Pulmonary artery endothelial cell (primary cell): ENCODE measurements around the gene RNF130. TPM values are rescaled to one million over a fixed set of nuclear protein-coding genes. Genes with fewer than 3 reads are reported as not detected.
A peak's percentile ranks its signal among the peaks of the same experiment; 100 is the strongest.
"Not testable (repeated sequence)": the region's sequence is repeated elsewhere in the genome, so short reads cannot be mapped to it uniquely, and the experiment has no call there.

Experiments
- DNase-seq: peaks from one replicate; pipeline ENCODE4 v3.0.0-alpha.2; 2011; ENCODE audit warnings: low read depth, low spot score
- total RNA-seq: library from RNA; depleted of rRNA; stranded (reverse); fragments of >200 nt; gene quantifications from 2 replicates; pipeline ENCODE4 v1.2.3, GENCODE V29; 2014

The RNF130 gene
- total RNA-seq, 1 donor from 2014 or later: 27.6 TPM

DNA sequence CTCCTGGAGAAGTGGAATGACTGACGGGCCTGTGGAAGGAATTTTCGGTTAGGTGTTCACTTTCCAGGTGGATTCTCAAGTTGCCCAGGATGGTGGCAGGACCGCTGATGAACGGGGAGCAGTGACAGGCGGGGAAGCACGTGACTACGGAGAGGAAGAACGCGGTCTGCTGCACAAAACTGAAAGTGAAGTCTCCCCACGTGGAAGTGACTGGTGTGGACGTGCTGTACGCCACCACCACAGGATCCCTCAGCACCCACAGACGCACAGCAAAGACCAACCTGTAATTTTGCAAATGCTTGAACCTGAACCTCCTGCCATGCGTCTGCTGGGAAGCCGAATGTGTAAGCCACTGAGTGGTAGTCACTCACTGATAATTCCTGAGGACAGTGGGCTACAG lies 51.4 kb downstream of the RNF130 start:
- DNase-seq: no peak

DNA sequence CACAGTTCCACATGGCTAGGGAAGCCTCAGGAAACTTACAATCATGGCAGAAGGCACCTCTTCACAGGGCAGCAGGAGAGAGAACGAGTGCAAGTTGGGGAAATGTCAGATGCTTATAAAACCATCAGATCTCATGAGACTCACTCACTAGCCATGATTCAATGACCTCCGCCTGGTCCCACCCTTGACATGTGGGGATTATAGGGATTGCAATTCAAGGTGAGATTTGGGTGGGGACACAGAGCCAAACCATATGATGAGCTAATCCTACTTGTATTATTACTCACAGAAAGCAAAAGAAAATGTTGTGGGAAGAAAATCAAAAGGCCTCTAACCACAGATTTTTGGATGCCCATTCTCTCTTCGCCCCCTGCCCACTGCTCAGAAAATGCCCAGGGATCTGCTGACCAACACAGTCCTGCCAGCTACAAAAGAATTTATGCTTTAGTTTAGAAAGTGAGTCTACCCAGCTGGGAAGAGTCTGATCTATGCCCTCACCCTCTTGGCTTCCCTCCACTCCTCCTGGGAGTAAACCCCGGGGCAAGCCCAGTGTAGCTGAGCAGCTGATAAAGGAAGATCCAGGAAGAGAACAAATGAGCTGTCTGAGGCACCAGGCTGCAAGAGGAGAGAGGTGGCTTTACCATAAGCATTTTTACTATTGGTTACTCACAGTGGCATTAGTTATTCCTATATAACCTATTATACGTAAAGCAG lies 53.1 kb downstream of the RNF130 start:
- no peak for DNase-seq

DNA sequence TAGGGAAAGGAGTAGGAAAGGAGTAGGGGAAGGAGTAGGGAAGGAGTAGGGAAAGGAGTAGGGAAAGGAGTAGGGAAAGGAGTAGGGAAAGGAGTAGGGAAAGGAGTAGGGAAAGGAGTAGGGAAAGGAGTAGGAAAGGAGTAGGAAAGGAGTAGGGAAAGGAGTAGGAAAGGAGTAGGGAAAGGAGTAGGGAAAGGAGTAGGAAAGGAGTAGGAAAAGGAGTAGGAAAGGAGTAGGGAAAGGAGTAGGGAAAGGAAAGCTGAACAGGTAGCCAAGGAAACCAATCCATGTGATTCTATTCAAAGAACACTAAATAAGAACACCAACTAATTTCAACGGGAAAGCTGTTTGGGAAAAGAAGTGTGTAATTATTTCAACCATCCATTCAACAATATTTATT lies 56.0 kb downstream of the RNF130 start:
- not testable (repeated sequence) for DNase-seq

GRCh38 chr5:180013678-180014077 lies 57.9 kb downstream of the RNF130 start:
- DNase-seq: no peak

DNA sequence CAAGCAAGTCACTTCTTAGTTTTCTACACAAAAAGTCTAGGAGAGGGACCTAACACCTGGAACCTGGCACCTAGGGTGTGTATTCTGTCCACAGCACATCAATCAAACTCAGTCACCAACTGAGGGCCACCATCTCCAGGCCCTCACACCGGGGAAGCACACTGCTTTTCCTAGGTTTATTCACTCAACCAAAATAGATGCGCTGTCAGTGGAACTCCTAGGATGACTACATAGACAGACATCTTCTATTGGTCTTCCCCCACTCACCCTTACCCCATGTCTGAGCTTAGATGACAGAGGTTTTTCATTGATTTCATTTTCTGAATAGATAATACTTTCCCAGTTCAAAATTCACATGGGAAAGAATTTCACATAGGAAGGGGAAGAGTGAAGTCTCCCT lies 59.2 kb downstream of the RNF130 start:
- DNase-seq: no peak

GRCh38 chr5:180010636-180011035 lies 60.9 kb downstream of the RNF130 start:
- DNase-seq: no peak

DNA sequence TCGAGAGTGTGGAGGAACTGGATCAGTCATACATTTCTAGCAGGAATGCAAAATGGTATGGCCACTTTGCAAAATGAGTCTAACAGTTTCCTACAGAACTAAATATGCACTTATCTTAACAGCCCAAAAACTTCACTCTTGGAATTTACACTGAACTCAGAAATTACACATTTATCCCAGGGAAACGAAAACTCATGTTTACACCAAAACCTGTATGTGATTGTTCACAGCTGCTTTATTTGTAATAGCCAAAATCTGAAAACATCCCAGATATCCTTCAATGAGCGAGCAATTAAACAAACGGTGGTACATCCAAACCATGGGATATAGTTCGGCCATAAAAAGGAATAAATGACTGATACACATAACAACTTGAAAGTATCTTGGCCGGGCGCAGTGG lies 62.0 kb downstream of the RNF130 start:
- no peak for DNase-seq

GRCh38 chr5:180008433-180008832 lies 63.1 kb downstream of the RNF130 start:
- no peak for DNase-seq

DNA sequence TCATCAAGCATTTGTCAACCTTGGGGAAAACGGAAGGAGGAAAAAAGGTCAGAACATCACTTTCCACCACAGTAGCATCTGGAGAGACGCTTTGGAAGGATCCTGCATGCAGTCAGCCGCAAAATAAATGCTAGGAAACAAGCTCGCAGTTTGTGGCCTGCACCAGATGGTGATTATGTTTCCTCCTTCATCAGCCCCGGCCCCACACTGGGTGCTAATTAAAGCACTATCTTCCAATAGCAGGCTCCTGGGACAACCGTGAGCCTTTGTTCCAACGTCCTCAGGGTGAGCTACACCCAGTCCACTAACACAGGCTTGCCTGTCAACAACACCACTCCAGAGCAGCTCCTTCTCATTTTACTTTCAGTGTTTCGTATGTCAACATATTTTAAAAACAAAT lies 64.0 kb downstream of the RNF130 start:
- no peak for DNase-seq

GRCh38 chr5:180006141-180006540 lies 65.4 kb downstream of the RNF130 start:
- no peak for DNase-seq

DNA sequence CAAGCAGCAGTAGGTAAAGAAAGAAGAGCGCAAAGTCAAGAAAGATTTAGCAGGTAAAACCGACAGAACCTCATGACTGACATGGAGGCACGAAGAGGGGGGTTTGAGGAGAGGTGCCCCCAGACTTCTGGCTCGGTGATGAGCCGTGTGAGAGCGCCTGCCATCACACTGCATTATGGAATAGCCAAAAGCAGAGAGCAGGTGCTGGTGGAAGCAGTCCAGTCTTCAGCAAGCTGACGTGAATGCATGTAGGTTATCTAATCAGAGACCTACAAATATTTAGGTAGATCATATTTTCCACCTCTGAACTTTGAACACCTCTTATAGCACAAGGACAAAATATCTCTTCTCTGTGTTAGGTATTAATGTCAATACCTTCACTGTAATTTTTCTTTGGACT lies 68.4 kb downstream of the RNF130 start:
- no peak for DNase-seq

DNA sequence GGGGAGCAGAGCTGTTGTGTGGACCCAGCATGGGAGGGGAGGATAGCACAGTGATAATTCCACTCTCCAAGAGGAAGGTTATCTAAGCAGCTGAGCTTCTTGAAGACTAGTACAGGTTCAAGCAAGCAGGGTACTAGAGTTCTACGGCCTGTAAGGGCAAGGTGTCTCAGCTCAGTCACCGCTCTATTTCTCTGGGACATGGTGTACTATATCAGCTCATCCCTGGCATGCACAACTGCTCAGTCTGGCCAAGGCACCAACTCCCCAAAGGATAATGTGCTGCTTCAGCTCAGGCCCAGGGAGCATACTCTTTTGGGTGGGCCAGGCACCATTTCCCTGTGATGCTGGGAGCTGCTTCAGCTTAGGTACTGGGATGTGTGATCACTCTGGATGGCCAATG lies 69.8 kb downstream of the RNF130 start:
- no peak for DNase-seq

DNA sequence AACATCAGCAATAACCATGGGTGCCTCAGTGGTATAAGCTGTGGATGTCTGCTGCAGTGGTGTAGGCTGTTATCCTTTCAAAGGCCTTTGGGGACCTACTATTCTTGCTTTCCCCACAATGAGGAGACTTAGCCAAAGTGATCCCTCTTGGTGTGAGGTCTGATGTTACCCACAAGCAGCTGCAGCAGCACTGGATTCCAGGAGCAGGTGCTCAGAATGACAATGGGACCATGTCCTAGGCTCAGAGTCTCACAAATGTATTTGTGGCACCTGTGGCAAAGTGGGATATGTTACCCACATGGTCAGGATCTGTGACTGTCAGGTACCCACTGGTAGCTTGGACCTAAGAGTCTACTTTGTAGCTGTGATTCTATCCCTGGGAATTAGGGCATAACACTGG lies 70.4 kb downstream of the RNF130 start:
- DNase-seq: no peak

GRCh38 chr5:179998485-179998884 lies 73.1 kb downstream of the RNF130 start:
- DNase-seq: no peak

- no peak for DNase-seq
These were observed 76.8 kb downstream of the RNF130 start for GRCh38 chr5:179994583-179995323.

DNA sequence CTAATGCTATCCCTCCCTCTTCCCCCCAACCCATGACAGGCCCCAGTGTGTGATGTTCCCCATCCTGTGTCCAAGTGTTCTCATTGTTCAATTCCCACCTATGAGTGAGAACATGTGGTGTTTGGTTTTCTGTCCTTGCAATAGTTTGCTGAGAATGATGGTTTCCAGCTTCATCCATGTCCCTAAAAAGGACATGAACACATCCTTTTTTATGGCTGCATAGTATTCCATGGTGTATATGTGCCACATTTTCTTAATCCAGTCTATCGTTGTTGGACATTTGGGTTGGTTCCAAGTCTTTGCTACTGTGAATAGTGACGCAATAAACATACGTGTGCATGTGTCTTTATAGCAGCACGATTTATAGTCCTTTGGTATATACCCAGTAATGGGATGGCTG lies 78.7 kb downstream of the RNF130 start:
- DNase-seq: not testable (repeated sequence)

- no peak for DNase-seq
These were observed 80.5 kb downstream of the RNF130 start for GRCh38 chr5:179991106-179991505.

DNA sequence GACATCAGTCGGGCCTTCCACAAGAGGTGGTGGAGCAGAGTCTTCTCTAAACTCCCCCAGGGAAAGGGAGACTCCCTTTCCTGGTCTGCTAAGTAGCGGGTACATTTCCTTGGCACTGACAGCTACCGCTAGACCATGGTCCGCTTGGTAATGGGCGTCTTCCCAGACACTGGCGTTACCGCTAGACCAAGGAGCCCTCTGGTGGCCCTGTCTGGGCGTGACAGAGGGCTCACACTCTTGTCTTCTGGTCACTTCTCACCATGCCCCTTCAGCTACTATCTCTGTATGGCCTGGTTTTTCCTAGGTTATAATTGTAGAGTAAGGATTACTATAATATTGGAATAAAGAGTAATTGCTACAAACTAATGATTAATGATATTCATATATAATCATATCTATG lies 81.0 kb downstream of the RNF130 start:
- DNase-seq: not testable (repeated sequence)

DNA sequence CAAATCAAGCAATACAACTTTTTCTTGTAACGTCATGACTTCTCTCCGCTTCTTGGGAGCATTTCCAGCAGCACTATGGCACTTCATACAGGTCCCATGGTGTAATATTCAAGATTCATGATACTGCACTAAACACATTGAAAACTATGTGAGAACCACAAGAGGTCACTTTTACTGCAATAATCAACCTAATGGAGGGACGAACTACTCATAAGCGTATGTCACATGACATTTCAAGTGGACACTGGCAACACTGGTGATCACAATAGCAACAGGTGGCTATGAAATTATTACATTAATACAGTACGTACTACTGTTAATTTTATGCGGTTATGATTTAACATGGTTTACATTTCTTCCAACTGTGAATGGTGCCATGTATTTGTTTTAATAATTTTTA lies 85.2 kb downstream of the RNF130 start:
- peak; percentile 7 for DNase-seq

DNA sequence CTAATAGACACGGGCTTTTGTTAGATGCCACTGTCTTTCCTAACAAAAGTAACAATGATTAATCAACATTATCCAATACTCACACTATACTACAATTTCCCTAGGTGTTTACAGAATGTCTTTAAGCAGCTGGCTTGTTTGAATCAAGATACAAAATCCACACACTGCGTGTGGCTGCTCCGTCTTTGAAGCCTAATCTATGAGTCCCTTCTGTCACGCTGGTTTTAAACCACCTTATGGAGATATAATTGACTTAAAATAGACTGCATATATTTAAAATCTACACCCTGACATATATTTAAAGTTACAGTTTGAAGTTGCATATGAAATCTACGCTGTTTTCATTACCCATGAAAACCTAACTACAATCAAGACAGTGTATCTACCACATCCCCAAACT lies 89.9 kb downstream of the RNF130 start:
- DNase-seq: no peak

- DNase-seq: no peak
These were observed 90.8 kb downstream of the RNF130 start for GRCh38 chr5:179980767-179981166.

DNA sequence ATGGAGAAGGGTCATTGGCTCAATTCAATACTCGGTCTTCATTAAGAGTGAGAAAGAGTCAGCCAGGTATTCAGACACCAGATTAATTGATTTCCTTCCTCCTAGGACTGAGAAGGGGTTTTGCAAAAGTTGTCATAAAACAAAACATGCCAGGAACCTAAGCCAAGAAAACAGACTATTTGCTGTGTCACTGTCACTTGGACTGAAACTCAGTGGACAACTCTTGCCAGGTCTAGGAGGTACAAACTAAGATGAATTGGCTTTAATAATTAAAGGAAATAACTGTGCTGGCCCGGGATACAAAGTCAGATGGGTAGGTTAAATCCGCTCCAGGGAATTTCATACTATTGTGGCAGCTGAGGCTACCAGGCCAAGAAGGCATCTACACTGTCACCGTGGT lies 92.8 kb downstream of the RNF130 start:
- DNase-seq: no peak

DNA sequence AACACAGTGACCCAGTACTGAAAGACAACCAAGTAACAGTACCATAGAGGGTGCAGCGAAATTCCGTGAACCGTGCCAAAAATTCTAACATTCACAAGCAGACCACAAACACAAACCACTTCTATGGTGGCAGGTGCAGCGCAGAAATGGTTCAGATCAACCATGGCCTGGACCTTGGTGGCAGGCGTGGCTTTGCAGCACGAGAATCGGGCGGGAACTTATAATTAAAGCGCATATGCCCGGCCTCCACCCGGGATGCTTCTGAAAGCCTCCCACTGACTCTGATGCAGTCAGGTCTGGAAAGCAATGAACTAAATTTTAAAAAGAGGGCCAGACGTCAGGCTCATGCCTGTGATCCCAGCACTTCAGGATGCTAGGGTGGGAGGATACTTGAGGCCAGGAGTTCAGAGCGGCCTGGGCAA lies 95.8 kb downstream of the RNF130 start:
- no peak for DNase-seq
